Measurements from ENCODE around the gene MSI2.

DNA sequence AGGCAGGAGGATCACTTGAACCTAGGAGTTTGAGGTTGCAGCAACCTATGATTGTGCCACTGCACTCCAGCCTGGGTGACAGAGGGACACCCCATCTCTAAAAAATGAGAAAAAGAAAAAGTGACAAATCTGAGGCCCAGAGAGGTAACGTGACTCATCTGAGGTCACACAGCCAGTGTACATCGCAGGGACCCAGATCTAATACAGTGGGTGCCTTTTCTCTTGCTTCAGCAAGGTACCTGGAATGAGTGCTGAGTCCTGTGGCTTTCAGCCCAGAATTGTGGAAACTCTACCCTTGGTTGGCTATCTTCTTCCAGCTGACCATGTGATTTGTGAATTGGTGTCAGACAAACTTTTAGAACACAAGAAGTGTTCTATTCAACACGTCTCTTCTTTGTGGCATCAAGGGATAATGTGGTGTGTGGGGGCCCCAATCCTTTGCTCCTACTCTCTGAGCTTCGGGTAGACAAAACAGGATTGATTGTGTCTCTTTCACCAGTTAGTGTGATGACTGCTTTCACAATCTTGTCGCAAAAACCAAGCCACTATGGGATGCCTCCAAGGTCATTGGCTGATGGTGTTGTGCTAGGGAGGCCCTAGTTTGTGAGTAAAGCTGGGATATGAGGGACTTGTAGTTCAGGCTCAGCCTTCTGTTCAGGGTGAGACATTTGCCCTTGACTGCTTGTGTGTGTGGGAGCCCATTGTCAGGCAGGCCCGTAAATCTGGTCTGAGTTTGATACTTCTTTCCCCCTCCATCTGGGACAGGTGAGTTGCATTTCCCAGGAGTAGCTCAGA lies 71.0 kb downstream of the MSI2 start:
- TF ChIP-seq, protein P1, sequence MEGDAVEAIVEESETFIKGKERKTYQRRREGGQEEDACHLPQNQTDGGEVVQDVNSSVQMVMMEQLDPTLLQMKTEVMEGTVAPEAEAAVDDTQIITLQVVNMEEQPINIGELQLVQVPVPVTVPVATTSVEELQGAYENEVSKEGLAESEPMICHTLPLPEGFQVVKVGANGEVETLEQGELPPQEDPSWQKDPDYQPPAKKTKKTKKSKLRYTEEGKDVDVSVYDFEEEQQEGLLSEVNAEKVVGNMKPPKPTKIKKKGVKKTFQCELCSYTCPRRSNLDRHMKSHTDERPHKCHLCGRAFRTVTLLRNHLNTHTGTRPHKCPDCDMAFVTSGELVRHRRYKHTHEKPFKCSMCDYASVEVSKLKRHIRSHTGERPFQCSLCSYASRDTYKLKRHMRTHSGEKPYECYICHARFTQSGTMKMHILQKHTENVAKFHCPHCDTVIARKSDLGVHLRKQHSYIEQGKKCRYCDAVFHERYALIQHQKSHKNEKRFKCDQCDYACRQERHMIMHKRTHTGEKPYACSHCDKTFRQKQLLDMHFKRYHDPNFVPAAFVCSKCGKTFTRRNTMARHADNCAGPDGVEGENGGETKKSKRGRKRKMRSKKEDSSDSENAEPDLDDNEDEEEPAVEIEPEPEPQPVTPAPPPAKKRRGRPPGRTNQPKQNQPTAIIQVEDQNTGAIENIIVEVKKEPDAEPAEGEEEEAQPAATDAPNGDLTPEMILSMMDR (IDR thresholded peaks at IDR 0.05), result no peak
- TF ChIP-seq POLR2A (IDR thresholded peaks at IDR 0.05) (no peak), POLR2AphosphoS5 (IDR thresholded peaks at IDR 0.05) (no peak), EP300 (IDR thresholded peaks at IDR 0.05) (no peak)

Measured in sigmoid colon (tissue), 4 donors.